GM23248 (cell line): ENCODE results near the gene ACIN1.

Experiments
- EZH2 ChIP-seq: fragments of 200-600 bp; sonication (generic); IDR thresholded peaks from 2 replicates; pipeline ENCODE4 v1.6.1; 2018; ENCODE audit warnings: antibody characterized with exemption, mild to moderate bottlenecking; ENCODE audit not compliant: insufficient read depth, poor library complexity, severe bottlenecking
- EZH2phosphoT487 ChIP-seq: fragments of 200-600 bp; sonication (generic); IDR thresholded peaks from 2 replicates; pipeline ENCODE4 v1.6.1; 2018; ENCODE audit warnings: antibody characterized with exemption, moderate library complexity, mild to moderate bottlenecking, low read depth; ENCODE audit not compliant: insufficient read depth

DNA sequence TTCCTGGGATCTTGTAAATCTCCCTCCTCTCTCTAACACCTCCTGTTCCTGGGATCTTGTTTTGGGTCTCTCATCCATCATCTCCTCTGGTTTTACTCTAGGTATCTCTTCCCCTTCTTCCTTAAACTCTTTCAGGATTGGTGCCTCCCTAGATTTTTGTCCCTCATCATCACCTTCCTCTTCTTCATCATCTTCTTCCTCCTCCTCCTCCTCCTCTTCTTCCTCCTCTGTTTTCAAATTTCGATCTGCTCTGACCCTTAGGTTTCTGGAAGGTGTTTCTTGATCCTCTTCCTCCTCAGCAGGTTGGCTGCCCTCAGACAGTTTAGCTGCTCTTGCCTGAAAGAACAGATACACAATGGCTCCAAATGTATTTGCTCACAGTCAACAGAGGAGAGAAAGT is 14.5 kb downstream of the ACIN1 start:
- TF ChIP-seq EZH2, result no peak
- TF ChIP-seq EZH2phosphoT487, result no peak
